ENCODE data around the gene MAP2K1.
"Not testable (repeated sequence)": the region's sequence is repeated elsewhere in the genome, so short reads cannot be mapped to it uniquely, and the experiment has no call there.

The MAP2K1 gene

GRCh38 chr15:66474135-66474534 lies 87.4 kb downstream of the MAP2K1 start:
- no peak for DNase-seq (ENCODE audit: low read depth in 2 of 3, low spot score in 1 of 3)

DNA sequence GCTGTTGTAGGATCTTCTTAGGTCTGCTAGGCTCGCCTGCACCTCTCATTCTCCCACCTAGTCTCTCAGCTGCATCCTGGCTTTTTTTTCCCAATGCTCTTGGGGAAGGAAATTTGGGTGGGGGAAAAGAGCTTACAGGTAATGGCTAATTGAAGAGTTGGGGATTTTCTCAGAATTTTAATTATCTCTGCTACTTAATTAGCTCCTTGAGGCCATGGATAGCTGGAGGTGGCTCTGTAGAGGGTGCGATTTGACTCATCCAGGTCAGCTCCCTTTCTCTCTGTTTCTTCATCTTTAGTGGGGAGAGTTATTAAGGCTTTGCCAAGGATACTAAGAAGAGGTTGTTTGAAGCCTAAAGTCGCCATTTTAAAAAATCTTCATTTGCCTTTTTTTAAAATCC lies 88.3 kb downstream of the MAP2K1 start:
- no peak for DNase-seq (ENCODE audit: low read depth in 2 of 3, low spot score in 1 of 3)

DNA sequence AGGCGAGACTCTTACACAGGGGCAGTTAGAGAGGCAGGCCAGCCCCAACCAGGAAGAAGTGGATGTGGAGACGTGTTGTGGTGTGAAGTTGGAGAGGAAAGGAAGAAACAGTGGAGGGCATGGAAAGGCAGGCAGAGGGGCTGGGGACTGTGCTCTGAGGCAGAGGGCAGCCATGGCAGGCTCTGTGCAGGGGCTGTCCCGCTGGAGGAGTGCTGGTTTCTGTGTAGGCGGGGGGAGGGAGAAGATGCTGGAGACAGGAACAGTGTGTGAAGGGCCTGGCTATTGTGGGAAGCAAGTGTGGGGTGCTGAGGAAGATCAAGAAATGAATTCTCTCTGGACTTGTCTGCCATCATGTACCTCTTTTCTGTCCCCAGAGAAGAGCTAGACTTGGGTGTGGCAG lies 89.8 kb downstream of the MAP2K1 start:
- peak in 1 of 3 donors; percentile 8 for DNase-seq (ENCODE audit: low read depth in 2 of 3, low spot score in 1 of 3)

DNA sequence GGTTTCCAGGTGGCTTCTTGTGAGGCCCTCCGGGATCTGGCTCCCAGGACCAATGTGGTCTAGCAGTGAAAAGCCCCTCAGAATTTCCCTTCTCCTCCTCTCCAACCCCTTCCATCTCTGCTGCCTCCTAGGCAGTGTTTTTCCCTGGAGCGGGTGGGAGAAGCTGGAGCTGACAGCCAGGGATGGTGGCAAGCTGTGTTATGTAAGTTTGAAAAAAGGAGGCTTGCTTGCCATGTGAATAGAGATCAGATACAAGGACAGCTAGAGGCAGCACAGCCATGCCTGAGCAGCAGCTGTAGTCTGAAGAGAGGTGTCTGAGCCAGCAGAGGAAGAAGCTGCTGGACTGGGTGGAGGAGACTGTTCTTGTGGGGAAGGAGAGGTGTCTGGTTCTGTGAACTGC lies 90.3 kb downstream of the MAP2K1 start:
- no peak for DNase-seq (ENCODE audit: low read depth in 2 of 3, low spot score in 1 of 3)

GRCh38 chr15:66480267-66480666 lies 93.6 kb downstream of the MAP2K1 start:
- DNase-seq (ENCODE audit: low read depth in 2 of 3, low spot score in 1 of 3) = no peak

- no peak for DNase-seq (ENCODE audit: low read depth in 2 of 3, low spot score in 1 of 3)
These were observed 94.6 kb downstream of the MAP2K1 start for GRCh38 chr15:66481107-66481856.

DNA sequence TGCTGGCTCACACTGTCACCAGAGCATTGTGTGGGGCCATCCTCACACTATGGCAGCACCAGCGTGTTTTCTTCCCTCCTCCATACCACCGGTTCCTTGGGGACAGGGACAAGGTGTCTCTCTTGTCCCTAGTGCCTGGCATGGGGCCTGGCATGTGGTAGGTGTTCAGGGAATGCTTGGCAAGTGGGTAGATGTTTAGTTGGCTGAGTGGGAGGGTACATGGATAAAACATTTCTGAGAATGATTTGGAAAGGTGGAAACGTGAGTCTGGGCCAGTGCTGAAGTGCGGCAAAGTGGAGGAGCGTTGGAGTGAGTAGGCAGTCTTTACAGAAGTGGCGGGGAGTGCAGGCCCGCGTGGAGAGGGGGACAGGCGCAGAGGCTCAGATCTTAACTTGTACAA lies 95.8 kb downstream of the MAP2K1 start:
- no peak for DNase-seq (ENCODE audit: low read depth in 2 of 3, low spot score in 1 of 3)

GRCh38 chr15:66483131-66483566 lies 96.4 kb downstream of the MAP2K1 start:
- no peak for DNase-seq (ENCODE audit: low read depth in 2 of 3, low spot score in 1 of 3)

GRCh38 chr15:66484539-66485112 lies 97.9 kb downstream of the MAP2K1 start:
- no peak for DNase-seq (ENCODE audit: low read depth in 2 of 3, low spot score in 1 of 3)

- DNase-seq (ENCODE audit: low read depth in 2 of 3, low spot score in 1 of 3) = no peak
These were observed 100.2 kb downstream of the MAP2K1 start for GRCh38 chr15:66486887-66487286.

GRCh38 chr15:66488525-66488924 lies 101.8 kb downstream of the MAP2K1 start:
- no peak for DNase-seq (ENCODE audit: low read depth in 2 of 3, low spot score in 1 of 3)

GRCh38 chr15:66489179-66489791 lies 102.6 kb downstream of the MAP2K1 start:
- no peak for DNase-seq (ENCODE audit: low read depth in 2 of 3, low spot score in 1 of 3)

DNA sequence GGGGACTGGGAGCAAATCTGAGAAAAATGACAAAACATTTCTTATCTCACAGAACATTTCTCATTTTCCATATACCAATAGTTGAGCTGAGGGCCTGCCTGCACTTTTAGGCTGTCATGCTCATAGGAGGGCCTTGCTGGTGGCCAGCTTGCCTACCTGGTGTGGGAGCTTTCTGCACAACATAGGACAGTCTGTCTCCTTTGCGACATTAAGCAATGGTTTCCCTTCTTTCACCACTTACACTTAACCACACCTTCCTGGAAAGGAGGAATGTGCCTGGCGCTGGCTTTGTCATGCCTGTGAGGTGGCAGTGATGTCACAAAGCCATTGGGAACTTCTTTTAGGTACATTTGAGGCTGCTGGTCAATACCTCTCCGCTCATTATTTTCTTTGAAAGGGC lies 105.1 kb downstream of the MAP2K1 start:
- no peak for DNase-seq (ENCODE audit: low read depth in 2 of 3, low spot score in 1 of 3)

GRCh38 chr15:66494262-66494661 lies 107.5 kb downstream of the MAP2K1 start:
- no peak for DNase-seq (ENCODE audit: low read depth in 2 of 3, low spot score in 1 of 3)

GRCh38 chr15:66496951-66497501 lies 110.3 kb downstream of the MAP2K1 start:
- peak in 2 of 3 donors; percentile 4 to 23 for DNase-seq (ENCODE audit: low read depth in 2 of 3, low spot score in 1 of 3)

DNA sequence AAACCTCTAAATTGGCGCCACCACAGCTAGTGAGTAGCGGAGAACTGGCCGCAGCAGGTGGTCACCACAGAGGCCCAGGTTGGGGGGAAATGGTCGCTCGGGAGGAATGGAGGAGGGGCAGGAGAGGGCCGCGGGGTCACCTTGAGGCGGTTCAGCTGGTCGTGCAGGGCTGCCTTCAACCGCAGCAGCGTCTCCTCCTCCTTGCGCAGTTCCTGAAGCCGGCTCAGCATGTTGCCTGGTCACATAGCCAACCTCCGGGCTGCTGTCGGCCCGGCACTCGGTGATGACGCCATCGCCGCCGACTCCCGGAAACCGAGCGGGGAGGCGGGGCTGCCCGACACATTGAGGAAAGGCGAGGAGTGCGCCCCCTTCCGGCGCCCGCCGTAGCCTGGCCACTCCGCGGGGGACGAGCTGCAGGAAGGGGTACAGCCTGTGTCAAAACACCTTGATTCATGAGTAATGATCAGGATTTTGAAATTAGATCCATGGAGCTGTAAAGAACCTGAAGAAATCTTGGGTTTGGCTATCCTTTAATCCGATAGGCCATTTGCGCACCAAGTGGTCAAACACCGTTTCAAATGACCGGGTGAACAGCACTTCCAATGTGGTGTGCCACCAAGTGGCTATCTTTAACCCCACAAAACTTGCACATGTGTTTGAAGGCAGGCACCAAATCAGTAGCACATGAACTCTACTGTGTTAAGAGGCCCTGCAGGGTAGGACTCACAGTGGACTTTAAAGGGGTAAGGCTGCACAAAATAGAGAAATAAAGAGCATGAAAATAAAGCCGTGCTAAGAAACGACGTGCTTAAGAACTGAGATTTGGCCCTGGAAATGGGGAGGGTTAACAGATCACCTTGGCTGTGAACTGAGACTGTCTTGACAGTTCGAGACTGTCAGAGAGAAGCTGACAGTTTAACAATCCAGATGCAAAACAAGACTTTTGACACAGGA lies 111.1 kb downstream of the MAP2K1 start, which contains the start of gene SNAPC5:
TSS of gene SNAPC5 (minus strand) at position 261 of the 954 bp plus-strand sequence. CDS start at position 230, 31 bp downstream.
- DNase-seq (ENCODE audit: low read depth in 2 of 3, low spot score in 1 of 3) = peak; percentile 96 to 99 (median 97)

DNA sequence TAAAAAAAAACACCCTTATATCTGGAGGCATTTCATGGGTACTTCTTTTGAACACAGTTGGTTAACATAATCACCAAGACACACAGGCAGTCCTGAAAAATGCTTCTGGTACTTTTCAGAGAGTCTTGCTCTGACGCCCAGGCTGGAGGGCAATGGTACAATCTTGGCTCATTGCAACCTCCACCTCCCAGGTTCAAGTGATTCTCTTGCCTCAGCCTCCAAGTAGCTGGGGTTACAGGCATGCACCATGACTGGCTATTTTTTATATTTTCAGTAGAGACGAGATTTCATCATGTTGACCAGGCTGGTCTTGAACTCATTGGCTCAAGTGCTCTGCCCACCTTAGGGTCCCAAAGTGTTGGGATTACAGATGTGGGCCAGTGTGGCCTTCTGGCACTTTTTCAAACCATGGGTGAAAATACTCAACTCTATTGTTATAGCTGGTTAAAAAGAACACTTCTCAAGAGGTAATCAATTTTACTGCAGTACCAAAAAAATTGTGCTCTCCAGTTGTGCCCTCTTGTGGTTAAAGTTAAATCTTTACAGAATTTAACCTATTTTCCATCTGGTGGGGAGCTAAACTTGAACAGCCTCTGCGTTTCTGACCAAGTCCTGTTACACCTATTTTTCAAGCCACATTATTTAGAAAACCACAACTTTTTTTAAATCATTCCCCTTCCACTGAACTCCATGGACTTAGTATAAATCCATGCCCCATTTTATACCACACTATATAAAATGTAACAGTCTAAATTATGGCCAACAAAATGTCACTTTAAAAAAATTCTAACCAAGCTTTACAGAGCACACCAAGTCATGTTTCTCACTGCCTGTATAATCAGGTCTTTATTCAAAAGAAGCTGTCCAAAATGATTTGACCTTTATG lies 112.0 kb downstream of the MAP2K1 start:
- no peak for DNase-seq (ENCODE audit: low read depth in 2 of 3, low spot score in 1 of 3)

GRCh38 chr15:66500346-66500745 lies 113.6 kb downstream of the MAP2K1 start:
- DNase-seq (ENCODE audit: low read depth in 2 of 3, low spot score in 1 of 3) = not testable (repeated sequence)

DNA sequence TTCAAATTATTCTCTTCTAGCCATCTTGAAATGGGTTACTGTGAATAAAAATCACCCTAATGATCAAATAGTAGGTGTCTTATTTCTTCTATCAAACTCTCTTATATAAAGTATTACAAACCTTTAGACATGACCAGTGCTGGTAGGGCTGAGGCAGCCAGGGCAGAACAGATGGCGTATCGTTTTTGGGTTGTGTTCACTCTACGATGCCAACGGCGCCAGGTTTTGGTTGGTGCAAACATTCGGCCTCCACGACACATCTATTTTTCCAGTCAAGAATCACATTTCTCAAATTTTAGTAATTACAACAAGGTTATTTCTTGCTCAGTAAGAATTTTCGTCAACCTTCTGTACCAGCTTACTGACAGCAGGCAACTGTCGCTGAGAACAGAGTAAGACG lies 115.8 kb downstream of the MAP2K1 start:
- no peak for DNase-seq (ENCODE audit: low read depth in 2 of 3, low spot score in 1 of 3)
